ENCODE measurements around the gene FOXA2.

- no peak for TF ChIP-seq POLR2A (IDR thresholded peaks at IDR 0.05)
- no peak for TF ChIP-seq CTCF (IDR thresholded peaks at IDR 0.05)
- TF ChIP-seq POLR2AphosphoS5 (IDR thresholded peaks at IDR 0.05) = no peak
These were observed 425 bp downstream of the FOXA2 start for GRCh38 chr20:22583773-22584521.

All from prostate gland (tissue), 2 donors.